HUES48 (cell line): Measurements from ENCODE around the gene RANGAP1.
"Not testable (repeated sequence)": the region's sequence is repeated elsewhere in the genome, so short reads cannot be mapped to it uniquely, and the experiment has no call there.

Experiments
- H3K27ac ChIP-seq: one replicate; pipeline ENCODE4 v1.7.0; 2013; ENCODE audit warnings: low read depth, low read length, inconsistent platforms
- H3K27me3 ChIP-seq: 2 replicates; pipeline ENCODE4 v1.6.1; 2013; ENCODE audit warnings: mild to moderate bottlenecking, low read length; ENCODE audit not compliant: control insufficient read depth, insufficient read depth
- H3K36me3 ChIP-seq: 2 replicates; pipeline ENCODE4 v1.6.1; 2013; ENCODE audit warnings: low read length; ENCODE audit not compliant: control insufficient read depth, insufficient read depth
- H3K4me1 ChIP-seq: 2 replicates; pipeline ENCODE4 v1.6.1; 2013; ENCODE audit warnings: mild to moderate bottlenecking, low read length; ENCODE audit not compliant: control insufficient read depth, insufficient read depth
- H3K4me3 ChIP-seq: 2 replicates; pipeline ENCODE4 v1.5.1; 2013; ENCODE audit warnings: mild to moderate bottlenecking, low read depth, low read length
- H3K9ac ChIP-seq: 2 replicates; pipeline ENCODE4 v1.6.1; 2013; ENCODE audit warnings: mild to moderate bottlenecking, low read depth, low read length, moderate library complexity
- H3K9me3 ChIP-seq: 2 replicates; pipeline ENCODE4 v1.6.1; 2013; ENCODE audit warnings: low read length; ENCODE audit not compliant: control insufficient read depth, insufficient read depth

The RANGAP1 gene

GRCh38 chr22:41296826-41297667, 11.1 kb upstream of the RANGAP1 start:
- no peak overlapping the region for H3K4me3 ChIP-seq
- H3K36me3 ChIP-seq: no peaks in the 10 kb centered on the region
- no peaks in the 10 kb centered on the region for H3K27me3 ChIP-seq
- H3K27ac ChIP-seq: no peak overlapping the region
- peaks cover 5% of the 10 kb centered on the region for H3K4me1 ChIP-seq
- H3K9me3 ChIP-seq: 0 out of 2 replicates have a peak, but pooled peaks cover 3% of the 10 kb centered on the region
- H3K9ac ChIP-seq: no peak overlapping the region

- not testable (repeated sequence) for H3K36me3 ChIP-seq, H3K27ac ChIP-seq, H3K4me1 ChIP-seq, H3K9ac ChIP-seq, H3K27me3 ChIP-seq, H3K9me3 ChIP-seq, H3K4me3 ChIP-seq
Measured at GRCh38 chr22:41294816-41295215, 8.8 kb upstream of the RANGAP1 start.

- H3K9me3 ChIP-seq: 0 out of 2 replicates have a peak, but pooled peaks cover 3% of the 10 kb centered on the region
- no peaks in the 10 kb centered on the region for H3K27me3 ChIP-seq
- peak overlapping the region; percentile 72 for H3K9ac ChIP-seq
- H3K4me1 ChIP-seq: peaks cover 25% of the 10 kb centered on the region
- H3K4me3 ChIP-seq: no peak overlapping the region
- no peaks in the 10 kb centered on the region for H3K36me3 ChIP-seq
- H3K27ac ChIP-seq: peak overlapping the region; percentile 94
Measured at GRCh38 chr22:41290262-41291221, 4.6 kb upstream of the RANGAP1 start.

GRCh38 chr22:41289671-41290070, 3.7 kb upstream of the RANGAP1 start:
- H3K27ac ChIP-seq: peak overlapping the region; percentile 16
- no peak overlapping the region for H3K4me3 ChIP-seq
- H3K4me1 ChIP-seq: peaks cover 30% of the 10 kb centered on the region
- peak overlapping the region; percentile 45; the same call in 1 of the 2 replicates for H3K9ac ChIP-seq
- peaks cover 2% of the 10 kb centered on the region for H3K36me3 ChIP-seq
- H3K27me3 ChIP-seq: no peaks in the 10 kb centered on the region
- 0 out of 2 replicates have a peak, but pooled peaks cover 3% of the 10 kb centered on the region for H3K9me3 ChIP-seq

GRCh38 chr22:41288245-41288946, 2.4 kb upstream of the RANGAP1 start:
- no peaks in the 10 kb centered on the region for H3K27me3 ChIP-seq
- H3K4me1 ChIP-seq: peaks cover 34% of the 10 kb centered on the region
- H3K36me3 ChIP-seq: peaks cover 12% of the 10 kb centered on the region
- H3K4me3 ChIP-seq: no peak overlapping the region
- H3K27ac ChIP-seq: peak overlapping the region; percentile 98
- peak overlapping the region; percentile 31; the same call in 1 of the 2 replicates for H3K9ac ChIP-seq
- H3K9me3 ChIP-seq: no peaks in the 10 kb centered on the region

- no peaks in the 10 kb centered on the region for H3K27me3 ChIP-seq
- H3K9ac ChIP-seq: no peak overlapping the region; the same call in 1 of the 2 replicates
- H3K27ac ChIP-seq: peak overlapping the region; percentile 71
- peaks cover 29% of the 10 kb centered on the region for H3K36me3 ChIP-seq
- peaks cover 34% of the 10 kb centered on the region for H3K4me1 ChIP-seq
- H3K9me3 ChIP-seq: no peaks in the 10 kb centered on the region
- H3K4me3 ChIP-seq: peak overlapping the region; percentile 61
Measured at GRCh38 chr22:41286639-41287091, 678 bp upstream of the RANGAP1 start.

GRCh38 chr22:41285441-41285819, 557 bp downstream of the RANGAP1 start:
- H3K9ac ChIP-seq: peak overlapping the region; percentile 79
- peaks cover 27% of the 10 kb centered on the region for H3K4me1 ChIP-seq
- no peaks in the 10 kb centered on the region for H3K27me3 ChIP-seq
- H3K36me3 ChIP-seq: peaks cover 41% of the 10 kb centered on the region
- peak overlapping the region; percentile 92 for H3K4me3 ChIP-seq
- H3K27ac ChIP-seq: peak overlapping the region; percentile 93
- H3K9me3 ChIP-seq: no peaks in the 10 kb centered on the region

GRCh38 chr22:41284465-41284864, 1.5 kb downstream of the RANGAP1 start:
- H3K4me3 ChIP-seq: peak overlapping the region; percentile 92; the same call in 1 of the 2 replicates
- no peak overlapping the region for H3K9ac ChIP-seq
- no peaks in the 10 kb centered on the region for H3K27me3 ChIP-seq
- H3K9me3 ChIP-seq: no peaks in the 10 kb centered on the region
- H3K4me1 ChIP-seq: peaks cover 24% of the 10 kb centered on the region
- no peak overlapping the region for H3K27ac ChIP-seq
- H3K36me3 ChIP-seq: peaks cover 50% of the 10 kb centered on the region

- H3K4me1 ChIP-seq: peaks cover 9% of the 10 kb centered on the region
- no peak overlapping the region for H3K4me3 ChIP-seq
- no peaks in the 10 kb centered on the region for H3K9me3 ChIP-seq
- no peaks in the 10 kb centered on the region for H3K27me3 ChIP-seq
- H3K9ac ChIP-seq: no peak overlapping the region
- H3K36me3 ChIP-seq: peaks cover 82% of the 10 kb centered on the region
- H3K27ac ChIP-seq: no peak overlapping the region
Measured at GRCh38 chr22:41280854-41281253, 5.1 kb downstream of the RANGAP1 start.

- peaks cover 90% of the 10 kb centered on the region for H3K36me3 ChIP-seq
- H3K4me1 ChIP-seq: peaks cover 8% of the 10 kb centered on the region
- no peaks in the 10 kb centered on the region for H3K9me3 ChIP-seq
- no peaks in the 10 kb centered on the region for H3K27me3 ChIP-seq
- H3K4me3 ChIP-seq: no peak overlapping the region
- no peak overlapping the region for H3K9ac ChIP-seq
- no peak overlapping the region for H3K27ac ChIP-seq
Measured at GRCh38 chr22:41280065-41280464, 5.9 kb downstream of the RANGAP1 start.
